GM12878 (cell line): ENCODE measurements around the gene CBX7. TPM values are rescaled to one million over a fixed set of nuclear protein-coding genes. Genes with fewer than 3 reads are reported as not detected.
A peak's percentile ranks its signal among the peaks of the same experiment; 100 is the strongest.

Source experiments
- ATAC-seq: fragments of 200-7000 bp; cut with Tn5 transposase; 3 replicates; pipeline ENCODE4 v1.9.1; 2020; ENCODE audit warnings: mild to moderate bottlenecking, moderate library complexity
- BruUV-seq: library from RNA; stranded (reverse); fragments of 400-500 nt; replicated peaks from 2 replicates; lab custom pipeline; 2021; lab: Mats Ljungman, UMichigan
- CTCF ChIA-PET: fragments of 300-600 bp; sonication (Branson Sonifier 250); formaldehyde crosslinking; extraction: SDS; loops from one replicate; lab custom pipeline; 2021; ENCODE audit warnings: inconsistent platforms; lab: Yijun Ruan, JAX
- POLR2A ChIA-PET: fragments of 350-600 bp; formaldehyde crosslinking; extraction: SDS; loops from one replicate; lab custom pipeline; 2021; ENCODE audit warnings: inconsistent platforms; lab: Charles Lee
- RAD21 ChIA-PET: fragments of 300-600 bp; sonication (Branson Sonifier 250); formaldehyde crosslinking; loops from one replicate; lab custom pipeline; 2023; ENCODE audit warnings: antibody characterized with exemption; ENCODE audit not compliant: unreplicated experiment; lab: Charles Lee
- SMC1A ChIA-PET: fragments of 300-600 bp; sonication (Branson Sonifier 250); formaldehyde crosslinking; loops from one replicate; lab custom pipeline; 2023; ENCODE audit not compliant: unreplicated experiment, uncharacterized antibody; lab: Charles Lee
- DNase-seq: peaks from one replicate; pipeline ENCODE4 v3.0.0-alpha.2; 2011; ENCODE audit warnings: low read depth, low spot score
- FAIRE-seq: peaks from 3 replicates; lab custom pipeline; 2011; peaks lifted over from hg19 to GRCh38; lab: Jason Lieb, UNC
- H2AFZ ChIP-seq: 2 replicates; pipeline ENCODE4 v1.6.0; 2011; ENCODE audit warnings: low read depth, low read length, control low read depth; ENCODE audit not compliant: control insufficient read depth
- H3K27ac ChIP-seq: 2 replicates; pipeline ENCODE4 v1.5.1; 2011; ENCODE audit warnings: control low read depth; ENCODE audit not compliant: control insufficient read depth, insufficient read depth
- H3K27me3 ChIP-seq, 2 experiments: replicated peaks in 1 of 2; 2 replicates each; pipeline versions ENCODE4 v1.6.0 to v1.6.1; 2011; ENCODE audit warnings: low read length in 1 of 2; ENCODE audit not compliant: control insufficient read depth in 2 of 2, insufficient read depth in 2 of 2
- H3K36me3 ChIP-seq, 2 experiments: 2 replicates each; pipeline ENCODE4 v1.5.1; 2011; ENCODE audit warnings: low read length in 1 of 2; ENCODE audit not compliant: control insufficient read depth in 2 of 2, insufficient read depth in 2 of 2
- H3K4me1 ChIP-seq: 2 replicates; pipeline ENCODE4 v1.6.1; 2011; ENCODE audit warnings: mild to moderate bottlenecking, low read length, moderate library complexity, mixed read lengths; ENCODE audit not compliant: control insufficient read depth, insufficient read depth
- H3K4me2 ChIP-seq: 2 replicates; pipeline ENCODE4 v1.6.0; 2011; ENCODE audit warnings: control low read depth; ENCODE audit not compliant: control insufficient read depth, insufficient read depth
- H3K4me3 ChIP-seq: fragments of 200-600 bp; sonication (generic); 2 replicates; pipeline ENCODE4 v1.5.1; 2016
- H3K79me2 ChIP-seq: 2 replicates; pipeline ENCODE4 v1.6.0; 2011; ENCODE audit warnings: low read length; ENCODE audit not compliant: control insufficient read depth, insufficient read depth
- H3K9ac ChIP-seq: 2 replicates; pipeline ENCODE4 v1.8.0; 2011; ENCODE audit warnings: low read length, control low read depth, mixed read lengths; ENCODE audit not compliant: control insufficient read depth, insufficient read depth
- H3K9me3 ChIP-seq: replicated peaks from 3 replicates; pipeline ENCODE4 v1.5.1; 2011; ENCODE audit warnings: mild to moderate bottlenecking, low read length; ENCODE audit not compliant: control insufficient read depth, insufficient read depth
- H4K20me1 ChIP-seq: 2 replicates; pipeline ENCODE4 v1.6.0; 2011; ENCODE audit not compliant: control insufficient read depth, insufficient read depth
- CHD4 ChIP-seq: fragments of 200-600 bp; sonication (generic); IDR thresholded peaks from 2 replicates; pipeline ENCODE4 v1.6.1; 2016; ENCODE audit warnings: mild to moderate bottlenecking
- FOXK2 ChIP-seq: fragments of 450-650 bp; IDR thresholded peaks from 2 replicates; pipeline ENCODE4 v1.6.1; 2017; ENCODE audit warnings: mild to moderate bottlenecking, moderate library complexity
- GATAD2B ChIP-seq: fragments of 450-650 bp; conservative IDR thresholded peaks from 2 replicates; pipeline ENCODE4 v1.6.1; 2017; ENCODE audit warnings: low read depth, mild to moderate bottlenecking, moderate library complexity
- HCFC1 ChIP-seq: fragments of 150-350 bp; IDR thresholded peaks from 2 replicates; pipeline ENCODE4 v1.6.1; 2014; ENCODE audit warnings: low read length
- HDAC2 ChIP-seq: fragments of 200-600 bp; sonication (generic); IDR thresholded peaks from 2 replicates; pipeline ENCODE4 v1.6.1; 2017
- KAT2A ChIP-seq: conservative IDR thresholded peaks from 2 replicates; pipeline ENCODE4 v1.6.1; 2011; ENCODE audit warnings: low read depth, low read length; ENCODE audit not compliant: control insufficient read depth
- LARP7 ChIP-seq: fragments of 450-650 bp; IDR thresholded peaks from 2 replicates; pipeline ENCODE4 v1.6.1; 2017; ENCODE audit warnings: mild to moderate bottlenecking
- MEF2B ChIP-seq: fragments of 450-650 bp; IDR thresholded peaks from 2 replicates; pipeline ENCODE4 v1.6.1; 2018; ENCODE audit warnings: mild to moderate bottlenecking, moderate library complexity; ENCODE audit not compliant: partially characterized antibody, poor library complexity, severe bottlenecking
- NFYB ChIP-seq: IDR thresholded peaks from 2 replicates; pipeline ENCODE4 v1.6.1; 2011; ENCODE audit warnings: low read depth, mild to moderate bottlenecking, low read length, improper control_type of control experiment, moderate library complexity; ENCODE audit not compliant: insufficient read depth
- PAX5 ChIP-seq: IDR thresholded peaks from 2 replicates; pipeline ENCODE4 v1.6.1; 2011; ENCODE audit warnings: low read depth, low read length, borderline replicate concordance
- SIN3A ChIP-seq: IDR thresholded peaks from 2 replicates; pipeline ENCODE4 v1.6.1; 2012; ENCODE audit warnings: low read depth, low read length, improper control_type of control experiment
- SMARCA5 ChIP-seq: fragments of 450-650 bp; IDR thresholded peaks from 2 replicates; pipeline ENCODE4 v1.6.1; 2017; ENCODE audit warnings: mild to moderate bottlenecking
- ZBED1 ChIP-seq: IDR thresholded peaks from 2 replicates; pipeline ENCODE4 v1.6.1; 2016; ENCODE audit warnings: borderline replicate concordance
- ZNF217 ChIP-seq: fragments of 450-650 bp; IDR thresholded peaks from 2 replicates; pipeline ENCODE4 v1.6.1; 2017; ENCODE audit warnings: antibody characterized with exemption, mild to moderate bottlenecking
- ZNF622 ChIP-seq: fragments of 450-650 bp; IDR thresholded peaks from 2 replicates; pipeline ENCODE4 v1.6.1; 2017; ENCODE audit warnings: mild to moderate bottlenecking, inconsistent platforms
- WGBS: methylation state at CpG from one replicate; pipeline ENCODE4 v1.1.6; 2016; ENCODE audit warnings: low lambda C conversion rate; ENCODE audit not compliant: insufficient replicate concordance, insufficient coverage; ENCODE audit errors: missing lambda C conversion rate; 5-methylcytosine and 5-hydroxymethylcytosine counted together
- in situ Hi-C: fragments of 300-500 bp; cut with MboI; formaldehyde crosslinking; loops from 9 replicates; pipeline ENCODE4 v1.14.3; 2018; ENCODE audit warnings: mixed read lengths
- intact Hi-C: fragments of 100-400 bp; cut with micrococcal nuclease; formaldehyde crosslinking; loops from one replicate; pipeline ENCODE4 v1.14.2; 2022; ENCODE audit not compliant: unreplicated experiment
- polyA plus RNA-seq, 11 experiments: library from polyadenylated mRNA; depleted of rRNA in 4 of 11; unstranded in 6 of 11; stranded (reverse) in 5 of 11; fragments of >200 nt; fragmentation: Nextera tagmentation in 4 of 11; fragmentation: Illumina TruSeq in 1 of 11; extraction: Ambion mirVana in 4 of 11; extraction: Trizol in 1 of 11; gene quantifications; 1 replicate in 1 of 11; 2 replicates in 10 of 11; pipeline versions ENCODE4 v1.2.1 to v1.2.3, GENCODE V29; 2011 to 2016; ENCODE audit warnings: inconsistent platforms in 2 of 11, missing spikeins in 2 of 11, low read depth in 1 of 11
- total RNA-seq, 4 experiments: library from RNA; depleted of rRNA in 3 of 4; stranded (reverse); fragments of >200 nt in 3 of 4; fragmentation: Illumina TruSeq in 1 of 4; extraction: Trizol in 1 of 4; gene quantifications; 2 replicates each; pipeline versions ENCODE4 v1.2.1 to v1.2.3, GENCODE V29; 2013 to 2021
- TF ChIP-seq, protein P1 (sequence below): fragments of 450-650 bp; IDR thresholded peaks from 2 replicates; pipeline ENCODE4 v1.6.1; 2017; ENCODE audit warnings: low read depth, mild to moderate bottlenecking, moderate library complexity
- TF ChIP-seq, protein P2 (sequence below): fragments of 450-650 bp; IDR thresholded peaks from 2 replicates; pipeline ENCODE4 v1.6.1; 2016; ENCODE audit warnings: mild to moderate bottlenecking, moderate library complexity, borderline replicate concordance

CBX7 gene
- total and polyA plus RNA-seq, 10 of the 15 experiments (the other 5 are each of a cell fraction or from before 2014, with no cell fraction given): 0.18 to 17.2 (median 5.6) TPM

DNA sequence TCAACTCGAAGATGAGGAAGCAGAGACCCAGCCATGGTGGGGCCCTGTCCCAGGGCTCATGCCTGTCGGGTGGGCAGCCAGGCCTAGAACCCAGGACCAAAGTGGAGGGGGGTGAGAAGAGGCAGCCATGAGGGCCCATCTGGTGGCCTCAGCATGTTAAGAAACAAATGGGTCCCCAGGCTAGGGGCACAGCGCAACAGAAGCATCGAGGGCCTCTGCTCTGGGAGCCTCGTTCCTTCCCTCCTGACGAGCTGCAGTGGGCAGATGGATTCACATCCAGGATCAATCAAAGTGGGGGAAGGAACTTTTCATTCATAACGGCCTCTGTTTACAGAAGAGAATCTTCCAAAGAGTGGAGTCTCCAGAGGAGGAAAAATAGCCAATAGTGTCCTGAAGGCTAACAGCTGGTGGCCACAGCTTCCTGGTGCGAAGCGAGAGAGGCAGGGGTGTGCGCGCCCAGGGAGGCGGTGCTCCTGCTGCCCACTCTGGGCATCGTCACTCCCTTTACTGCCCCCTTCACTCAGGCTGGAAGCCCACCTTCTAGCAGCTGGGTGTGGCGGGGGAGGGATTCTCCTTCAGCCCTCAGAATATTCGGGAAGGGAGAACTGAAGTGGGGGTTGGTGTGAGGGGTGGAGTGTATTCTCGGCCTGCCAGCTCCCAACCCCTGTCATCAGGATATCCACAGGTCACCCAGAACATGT lies 4.3 kb downstream of the CBX7 start:
- no peak for ATAC-seq
- 75% methylated on average over 16 of the region's 16 CpGs for whole genome bisulfite sequencing
- no peak for TF ChIP-seq GATAD2B
- TF ChIP-seq FOXK2: no peak
- TF ChIP-seq, protein P1, sequence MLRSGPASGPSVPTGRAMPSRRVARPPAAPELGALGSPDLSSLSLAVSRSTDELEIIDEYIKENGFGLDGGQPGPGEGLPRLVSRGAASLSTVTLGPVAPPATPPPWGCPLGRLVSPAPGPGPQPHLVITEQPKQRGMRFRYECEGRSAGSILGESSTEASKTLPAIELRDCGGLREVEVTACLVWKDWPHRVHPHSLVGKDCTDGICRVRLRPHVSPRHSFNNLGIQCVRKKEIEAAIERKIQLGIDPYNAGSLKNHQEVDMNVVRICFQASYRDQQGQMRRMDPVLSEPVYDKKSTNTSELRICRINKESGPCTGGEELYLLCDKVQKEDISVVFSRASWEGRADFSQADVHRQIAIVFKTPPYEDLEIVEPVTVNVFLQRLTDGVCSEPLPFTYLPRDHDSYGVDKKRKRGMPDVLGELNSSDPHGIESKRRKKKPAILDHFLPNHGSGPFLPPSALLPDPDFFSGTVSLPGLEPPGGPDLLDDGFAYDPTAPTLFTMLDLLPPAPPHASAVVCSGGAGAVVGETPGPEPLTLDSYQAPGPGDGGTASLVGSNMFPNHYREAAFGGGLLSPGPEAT: no peak
- TF ChIP-seq PAX5: no peak
- TF ChIP-seq NFYB: no peak
- no peak for TF ChIP-seq HDAC2
- TF ChIP-seq SIN3A: no peak
- TF ChIP-seq MEF2B: no peak
- TF ChIP-seq CHD4: no peak
- TF ChIP-seq LARP7: peak; percentile 27; the same call in 1 of the 2 replicates
- no peak for TF ChIP-seq KAT2A
- peak; percentile 6; the same call in 1 of the 2 replicates for TF ChIP-seq ZNF217
- TF ChIP-seq HCFC1: no peak
- TF ChIP-seq, protein P2, sequence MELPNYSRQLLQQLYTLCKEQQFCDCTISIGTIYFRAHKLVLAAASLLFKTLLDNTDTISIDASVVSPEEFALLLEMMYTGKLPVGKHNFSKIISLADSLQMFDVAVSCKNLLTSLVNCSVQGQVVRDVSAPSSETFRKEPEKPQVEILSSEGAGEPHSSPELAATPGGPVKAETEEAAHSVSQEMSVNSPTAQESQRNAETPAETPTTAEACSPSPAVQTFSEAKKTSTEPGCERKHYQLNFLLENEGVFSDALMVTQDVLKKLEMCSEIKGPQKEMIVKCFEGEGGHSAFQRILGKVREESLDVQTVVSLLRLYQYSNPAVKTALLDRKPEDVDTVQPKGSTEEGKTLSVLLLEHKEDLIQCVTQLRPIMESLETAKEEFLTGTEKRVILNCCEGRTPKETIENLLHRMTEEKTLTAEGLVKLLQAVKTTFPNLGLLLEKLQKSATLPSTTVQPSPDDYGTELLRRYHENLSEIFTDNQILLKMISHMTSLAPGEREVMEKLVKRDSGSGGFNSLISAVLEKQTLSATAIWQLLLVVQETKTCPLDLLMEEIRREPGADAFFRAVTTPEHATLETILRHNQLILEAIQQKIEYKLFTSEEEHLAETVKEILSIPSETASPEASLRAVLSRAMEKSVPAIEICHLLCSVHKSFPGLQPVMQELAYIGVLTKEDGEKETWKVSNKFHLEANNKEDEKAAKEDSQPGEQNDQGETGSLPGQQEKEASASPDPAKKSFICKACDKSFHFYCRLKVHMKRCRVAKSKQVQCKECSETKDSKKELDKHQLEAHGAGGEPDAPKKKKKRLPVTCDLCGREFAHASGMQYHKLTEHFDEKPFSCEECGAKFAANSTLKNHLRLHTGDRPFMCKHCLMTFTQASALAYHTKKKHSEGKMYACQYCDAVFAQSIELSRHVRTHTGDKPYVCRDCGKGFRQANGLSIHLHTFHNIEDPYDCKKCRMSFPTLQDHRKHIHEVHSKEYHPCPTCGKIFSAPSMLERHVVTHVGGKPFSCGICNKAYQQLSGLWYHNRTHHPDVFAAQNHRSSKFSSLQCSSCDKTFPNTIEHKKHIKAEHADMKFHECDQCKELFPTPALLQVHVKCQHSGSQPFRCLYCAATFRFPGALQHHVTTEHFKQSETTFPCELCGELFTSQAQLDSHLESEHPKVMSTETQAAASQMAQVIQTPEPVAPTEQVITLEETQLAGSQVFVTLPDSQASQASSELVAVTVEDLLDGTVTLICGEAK: no peak
- TF ChIP-seq SMARCA5: peak; percentile 5; the same call in 1 of the 2 replicates
- no peak for TF ChIP-seq ZBED1
- TF ChIP-seq ZNF622: no peak
- TSS peak; percentile 58 for BruUV-seq
- CTCF ChIA-PET: interaction anchor here (0.5 to 3.7 kb wide), 15 partner anchors 13 to 396 kb away, joined by 3 to 18 read pairs (median 4); partner anchors contain the start of genes MIEF1 and TAB1
- peak overlapping the region; percentile 97 for H3K27ac ChIP-seq
- peaks cover 52% of the 10 kb centered on the region for H3K4me1 ChIP-seq
- no peak for FAIRE-seq
- H3K9ac ChIP-seq: peak overlapping the region; percentile 81
- SMC1A ChIA-PET: interaction anchor here (0.6 to 2.3 kb wide), 15 partner anchors 13 to 377 kb away, joined by 3 to 11 read pairs (median 4); no protein-coding TSS in a partner anchor
- peaks cover under 1% of the 10 kb centered on the region in 2 experiments; a peak in 3 of 4 replicates for H3K27me3 ChIP-seq
- in situ Hi-C loops (no loop called here), intact Hi-C loops (no loop called here)
- RAD21 ChIA-PET: interaction anchor here (0.6 to 6.4 kb wide), 18 partner anchors 13 to 381 kb away, joined by 3 to 32 read pairs (median 6); partner anchors contain the start of genes APOBEC3H, ATF4 and RPL3
- peaks cover 46% of the 10 kb centered on the region for H3K79me2 ChIP-seq
- POLR2A ChIA-PET: interaction anchor here (0.6 to 2.9 kb wide), 21 partner anchors 12 to 811 kb away, joined by 3 to 23 read pairs (median 5); partner anchors contain the start of genes APOBEC3B, APOBEC3C, APOBEC3D and APOBEC3H
- H4K20me1 ChIP-seq: no peaks in the 10 kb centered on the region
- H3K36me3 ChIP-seq: no peaks in the 10 kb centered on the region; a peak in 1 of 4 replicates
- DNase-seq: no peak
- H2AFZ ChIP-seq: no peak overlapping the region
- H3K9me3 ChIP-seq: no peaks in the 10 kb centered on the region
- 0 out of 2 replicates have a peak overlapping the region, but pooled peaks have one; percentile 67 for H3K4me3 ChIP-seq
- H3K4me2 ChIP-seq: peak overlapping the region; percentile 96
